Sigmoid colon (tissue), 4 donors: ENCODE measurements around the gene GFRA3.
"Not testable (repeated sequence)": the region's sequence is repeated elsewhere in the genome, so short reads cannot be mapped to it uniquely, and the experiment has no call there.

Experiments used
- EP300 ChIP-seq, 4 donors: sonication (generic); formaldehyde crosslinking; IDR thresholded peaks; one replicate each; pipeline ENCODE4 v1.6.1; 2017; ENCODE audit warnings: antibody characterized with exemption in 4 of 4
- POLR2A ChIP-seq, 2 donors: fragments of 450-650 bp; IDR thresholded peaks; one replicate each; pipeline ENCODE4 v1.6.1; 2016; ENCODE audit warnings: antibody characterized with exemption in 2 of 2, mild to moderate bottlenecking in 2 of 2, moderate library complexity in 2 of 2
- TF ChIP-seq, protein P1 (sequence below), 4 experiments: fragments of 450-650 bp in 3 of 4; fragments of 200-600 bp in 1 of 4; IDR thresholded peaks; one replicate each; pipeline ENCODE4 v1.5.1; 2016 to 2019; ENCODE audit warnings: antibody characterized with exemption in 4 of 4, mild to moderate bottlenecking in 3 of 4, moderate library complexity in 2 of 4

DNA sequence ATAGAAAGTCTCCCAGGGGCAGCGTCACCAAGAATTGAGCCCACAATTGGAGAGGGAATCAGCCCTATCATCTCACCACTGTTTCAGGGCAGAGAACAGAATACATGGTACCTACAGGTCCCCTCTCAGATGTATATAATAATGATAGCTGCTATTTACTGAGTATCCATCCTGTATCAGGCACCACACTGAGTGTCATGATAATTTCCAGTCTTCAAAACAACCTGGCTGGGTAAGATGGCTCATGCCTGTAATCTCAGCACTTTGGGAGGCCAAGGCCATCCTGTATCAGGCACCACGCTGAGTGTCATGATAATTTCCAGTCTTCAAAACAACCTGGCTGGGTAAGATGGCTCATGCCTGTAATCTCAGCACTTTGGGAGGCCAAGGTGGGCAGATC, 26.6 kb downstream of the GFRA3 start:
- TF ChIP-seq EP300, POLR2A (IDR thresholded peaks at IDR 0.05): not testable (repeated sequence)
- TF ChIP-seq, protein P1, sequence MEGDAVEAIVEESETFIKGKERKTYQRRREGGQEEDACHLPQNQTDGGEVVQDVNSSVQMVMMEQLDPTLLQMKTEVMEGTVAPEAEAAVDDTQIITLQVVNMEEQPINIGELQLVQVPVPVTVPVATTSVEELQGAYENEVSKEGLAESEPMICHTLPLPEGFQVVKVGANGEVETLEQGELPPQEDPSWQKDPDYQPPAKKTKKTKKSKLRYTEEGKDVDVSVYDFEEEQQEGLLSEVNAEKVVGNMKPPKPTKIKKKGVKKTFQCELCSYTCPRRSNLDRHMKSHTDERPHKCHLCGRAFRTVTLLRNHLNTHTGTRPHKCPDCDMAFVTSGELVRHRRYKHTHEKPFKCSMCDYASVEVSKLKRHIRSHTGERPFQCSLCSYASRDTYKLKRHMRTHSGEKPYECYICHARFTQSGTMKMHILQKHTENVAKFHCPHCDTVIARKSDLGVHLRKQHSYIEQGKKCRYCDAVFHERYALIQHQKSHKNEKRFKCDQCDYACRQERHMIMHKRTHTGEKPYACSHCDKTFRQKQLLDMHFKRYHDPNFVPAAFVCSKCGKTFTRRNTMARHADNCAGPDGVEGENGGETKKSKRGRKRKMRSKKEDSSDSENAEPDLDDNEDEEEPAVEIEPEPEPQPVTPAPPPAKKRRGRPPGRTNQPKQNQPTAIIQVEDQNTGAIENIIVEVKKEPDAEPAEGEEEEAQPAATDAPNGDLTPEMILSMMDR (IDR thresholded peaks at IDR 0.05), result not testable (repeated sequence)
